Neuronal stem cell (in vitro differentiated cells): ENCODE measurements around the gene PLA2G12A.

Experiments
- DNase-seq: peaks from one replicate; pipeline ENCODE4 v3.0.0-alpha.2; 2013; ENCODE audit warnings: low spot score
- H2AFZ ChIP-seq: one replicate; pipeline ENCODE4 v1.6.1; 2013; ENCODE audit warnings: mild to moderate bottlenecking, low read length, inconsistent platforms
- H2AK5ac ChIP-seq: 2 replicates; pipeline ENCODE4 v1.6.1; 2013; ENCODE audit warnings: low read depth, mild to moderate bottlenecking, inconsistent platforms, low read length, moderate library complexity, mixed read lengths
- H2BK120ac ChIP-seq: 2 replicates; pipeline ENCODE4 v1.6.1; 2013; ENCODE audit warnings: low read depth, mild to moderate bottlenecking, inconsistent platforms, low read length, moderate library complexity, mixed read lengths
- H2BK12ac ChIP-seq: one replicate; pipeline ENCODE4 v1.6.1; 2013; ENCODE audit warnings: low read length, inconsistent platforms
- H2BK15ac ChIP-seq: 2 replicates; pipeline ENCODE4 v1.6.1; 2013; ENCODE audit warnings: mild to moderate bottlenecking, low read length, inconsistent platforms, mixed read lengths
- H2BK5ac ChIP-seq: one replicate; pipeline ENCODE4 v1.6.1; 2013; ENCODE audit warnings: inconsistent platforms, mild to moderate bottlenecking, low read length, moderate library complexity
- H3K14ac ChIP-seq: one replicate; pipeline ENCODE4 v1.6.1; 2013; ENCODE audit warnings: low read length, inconsistent platforms
- H3K18ac ChIP-seq: 2 replicates; pipeline ENCODE4 v1.6.1; 2013; ENCODE audit warnings: low read length, inconsistent platforms
- H3K23ac ChIP-seq: 2 replicates; pipeline ENCODE4 v1.6.1; 2013; ENCODE audit warnings: low read depth, mild to moderate bottlenecking, mixed read lengths, low read length, inconsistent platforms; ENCODE audit not compliant: poor library complexity
- H3K27ac ChIP-seq: replicated peaks from 3 replicates; pipeline ENCODE4 v1.5.1; 2013; ENCODE audit warnings: low read length, inconsistent platforms
- H3K27me3 ChIP-seq, 3 experiments: 2 replicates each; pipeline ENCODE4 v1.6.1; 2013; ENCODE audit warnings: low read length in 3 of 3, mild to moderate bottlenecking in 2 of 3, inconsistent platforms in 1 of 3, low read depth in 1 of 3, mixed read lengths in 1 of 3, moderate library complexity in 1 of 3; ENCODE audit not compliant: control insufficient read depth in 3 of 3, insufficient read depth in 3 of 3
- H3K36me3 ChIP-seq, 2 donors: replicated peaks in 1 of 2; 2 replicates each; pipeline ENCODE4 v1.6.1; 2013; ENCODE audit warnings: low read length in 2 of 2; ENCODE audit not compliant: control insufficient read depth in 2 of 2, insufficient read depth in 2 of 2
- H3K4ac ChIP-seq: 2 replicates; pipeline ENCODE4 v1.6.1; 2013; ENCODE audit warnings: inconsistent platforms, mild to moderate bottlenecking, low read length, moderate library complexity
- H3K4me1 ChIP-seq, 2 donors: 1 replicate in 1 of 2; 2 replicates in 1 of 2; pipeline ENCODE4 v1.6.1; 2013; ENCODE audit warnings: low read length in 2 of 2, low read depth in 1 of 2; ENCODE audit not compliant: control insufficient read depth in 2 of 2, insufficient read depth in 1 of 2
- H3K4me2 ChIP-seq: one replicate; pipeline ENCODE4 v1.6.1; 2013; ENCODE audit warnings: mild to moderate bottlenecking, low read length, inconsistent platforms; ENCODE audit not compliant: insufficient read depth, poor library complexity, severe bottlenecking
- H3K4me3 ChIP-seq, 2 donors: 2 replicates each; pipeline ENCODE4 v1.5.1; 2013; ENCODE audit warnings: low read length in 2 of 2, mild to moderate bottlenecking in 2 of 2, inconsistent platforms in 1 of 2, moderate library complexity in 1 of 2
- H3K79me1 ChIP-seq: one replicate; pipeline ENCODE4 v1.6.1; 2013; ENCODE audit warnings: low read depth, mild to moderate bottlenecking, inconsistent platforms, low read length, moderate library complexity
- H3K9ac ChIP-seq: one replicate; pipeline ENCODE4 v1.6.1; 2013; ENCODE audit warnings: mild to moderate bottlenecking, low read depth, low read length, inconsistent platforms; ENCODE audit not compliant: poor library complexity
- H3K9me3 ChIP-seq, 2 donors: replicated peaks in 1 of 2; 2 replicates each; pipeline versions ENCODE3 to v1.6.1; 2013; ENCODE audit warnings: low read length in 2 of 2, mild to moderate bottlenecking in 2 of 2, inconsistent platforms in 1 of 2, low read depth in 1 of 2, mixed read lengths in 1 of 2, moderate library complexity in 1 of 2; ENCODE audit not compliant: control insufficient read depth in 2 of 2, insufficient read depth in 1 of 2
- H4K8ac ChIP-seq: one replicate; pipeline ENCODE4 v1.6.1; 2013; ENCODE audit warnings: low read depth, mild to moderate bottlenecking, inconsistent platforms, low read length, moderate library complexity
- H4K91ac ChIP-seq: one replicate; pipeline ENCODE4 v1.6.1; 2013; ENCODE audit warnings: low read length, low read depth, mild to moderate bottlenecking, inconsistent platforms; ENCODE audit not compliant: poor library complexity
- whole genome bisulfite sequencing, 2 donors: extraction: QIAGEN DNeasy Blood & Tissue Kit; methylation state at CpG; one replicate each; pipeline ENCODE4 v1.1.7; 2013; ENCODE audit warnings: missing lambda C conversion rate in 2 of 2, mixed read lengths in 1 of 2; ENCODE audit not compliant: insufficient read length in 2 of 2, insufficient replicate concordance in 1 of 2; ENCODE audit errors: extremely low coverage in 2 of 2; 5-methylcytosine and 5-hydroxymethylcytosine counted together

Gene PLA2G12A

GRCh38 chr4:109699553-109700225 is 30.2 kb downstream of the PLA2G12A start:
- no peak overlapping the region for H2BK5ac ChIP-seq
- H3K14ac ChIP-seq: no peak overlapping the region
- WGBS, 2 donors: no CpG with 5 or more reads among the region's 8 CpGs
- peaks cover 10 to 55% of the 10 kb centered on the region in 2 donors for H3K36me3 ChIP-seq
- no peak for DNase-seq
- no peak overlapping the region for H3K18ac ChIP-seq
- no peak overlapping the region for H2BK15ac ChIP-seq
- H2AFZ ChIP-seq: no peak overlapping the region
- no peak overlapping the region for H2AK5ac ChIP-seq
- no peaks in the 10 kb centered on the region for H3K79me1 ChIP-seq
- H3K27ac ChIP-seq: no peak overlapping the region
- no peak overlapping the region for H2BK12ac ChIP-seq
- no peaks in the 10 kb centered on the region for H3K9me3 ChIP-seq
- H4K91ac ChIP-seq: no peak overlapping the region
- H3K4me1 ChIP-seq: peaks cover 9 to 14% of the 10 kb centered on the region in 2 donors
- no peak overlapping the region for H3K4me2 ChIP-seq
- H3K4ac ChIP-seq: no peak overlapping the region
- no peak overlapping the region for H2BK120ac ChIP-seq
- no peak overlapping the region for H4K8ac ChIP-seq
- H3K9ac ChIP-seq: no peak overlapping the region
- no peaks in the 10 kb centered on the region for H3K27me3 ChIP-seq
- no peak overlapping the region for H3K4me3 ChIP-seq
- no peak overlapping the region for H3K23ac ChIP-seq

GRCh38 chr4:109698656-109699055 is 31.2 kb downstream of the PLA2G12A start:
- Histone ChIP-seq H3K79me1 (no peaks in the 10 kb centered on the region), H3K27ac (no peak overlapping the region), H3K18ac (no peak overlapping the region), H2BK15ac (no peak overlapping the region), H2AK5ac (no peak overlapping the region), H3K9ac (no peak overlapping the region), H2BK5ac (no peak overlapping the region), H3K14ac (no peak overlapping the region), H3K4me2 (no peak overlapping the region), H3K27me3 (no peaks in the 10 kb centered on the region), H2AFZ (no peak overlapping the region), H3K23ac (no peak overlapping the region), H4K8ac (no peak overlapping the region), H3K4me1 (peaks cover 6 to 14% of the 10 kb centered on the region in 2 donors), H3K4me3 (no peak overlapping the region), H2BK12ac (no peak overlapping the region), H3K4ac (no peak overlapping the region), H2BK120ac (no peak overlapping the region), H4K91ac (no peak overlapping the region), H3K9me3 (peaks cover 0 to 3% of the 10 kb centered on the region in 2 donors), H3K36me3 (peaks cover 12 to 65% of the 10 kb centered on the region in 2 donors)
- no CpG with 5 or more reads among the region's 1 CpG for WGBS, 2 donors
- DNase-seq: no peak

- H2AFZ ChIP-seq: no peak overlapping the region
- no CpG with 5 or more reads among the region's 1 CpG for WGBS, 2 donors
- no peak overlapping the region for H2BK12ac ChIP-seq
- H3K4me2 ChIP-seq: no peak overlapping the region
- no peak overlapping the region for H3K27ac ChIP-seq
- peaks cover 13 to 97% of the 10 kb centered on the region in 2 donors for H3K36me3 ChIP-seq
- H3K14ac ChIP-seq: no peak overlapping the region
- no peak overlapping the region for H2BK5ac ChIP-seq
- peaks cover 0 to 3% of the 10 kb centered on the region in 2 donors for H3K9me3 ChIP-seq
- H4K91ac ChIP-seq: no peak overlapping the region
- H4K8ac ChIP-seq: no peak overlapping the region
- H3K79me1 ChIP-seq: no peaks in the 10 kb centered on the region
- H3K27me3 ChIP-seq: no peaks in the 10 kb centered on the region
- no peak overlapping the region for H3K18ac ChIP-seq
- DNase-seq: no peak
- no peaks in the 10 kb centered on the region for H3K4me1 ChIP-seq
- no peak overlapping the region for H3K4ac ChIP-seq
- no peak overlapping the region for H3K4me3 ChIP-seq
- H3K9ac ChIP-seq: no peak overlapping the region
- H3K23ac ChIP-seq: no peak overlapping the region
- no peak overlapping the region for H2AK5ac ChIP-seq
- H2BK120ac ChIP-seq: no peak overlapping the region
- H2BK15ac ChIP-seq: no peak overlapping the region
These were observed 38.4 kb downstream of the PLA2G12A start for GRCh38 chr4:109691411-109691920.

DNA sequence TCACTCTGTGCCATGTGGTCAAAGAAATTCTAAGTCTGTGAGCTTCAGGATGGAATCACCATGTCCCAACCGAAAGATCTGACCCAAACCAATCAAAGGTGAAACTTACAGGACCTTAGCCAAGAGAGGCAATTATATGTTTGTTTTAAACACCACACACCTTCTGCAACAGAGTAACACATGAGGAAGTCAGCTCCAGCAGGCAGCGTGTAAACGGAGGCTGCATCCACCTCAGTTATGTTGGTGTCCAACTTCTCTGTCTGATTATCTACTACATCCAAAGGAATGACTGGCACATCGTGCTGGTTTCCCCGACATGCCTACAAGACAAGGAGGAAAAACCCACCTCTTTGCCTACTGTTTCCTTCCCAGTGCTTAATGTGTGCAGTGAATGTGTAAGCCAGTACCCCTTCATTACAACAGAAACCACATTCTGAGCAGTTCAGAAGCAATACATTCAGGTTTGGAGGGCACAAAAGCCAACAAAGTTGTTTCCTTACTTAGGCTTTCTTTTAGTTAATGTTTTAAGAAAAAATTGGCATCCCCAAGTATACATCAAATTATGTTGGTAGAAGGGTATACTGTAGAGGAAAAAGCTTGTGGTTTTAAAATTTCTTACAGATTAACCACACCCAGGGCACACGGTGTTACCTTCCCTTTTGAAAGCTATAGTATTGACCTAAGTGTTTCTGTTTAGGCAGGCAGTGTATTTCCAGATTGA is 39.0 kb downstream of the PLA2G12A start:
- no peak overlapping the region for H3K27ac ChIP-seq
- H2BK12ac ChIP-seq: no peak overlapping the region
- no peak overlapping the region for H2BK5ac ChIP-seq
- no peak overlapping the region for H3K4me3 ChIP-seq
- H4K8ac ChIP-seq: no peak overlapping the region
- no peaks in the 10 kb centered on the region for H3K4me1 ChIP-seq
- H3K9me3 ChIP-seq: peaks cover 0 to 3% of the 10 kb centered on the region in 2 donors
- H2BK15ac ChIP-seq: no peak overlapping the region
- no peak overlapping the region for H2BK120ac ChIP-seq
- H3K14ac ChIP-seq: no peak overlapping the region
- no CpG with 5 or more reads among the region's 6 CpGs for WGBS, 2 donors
- no peak overlapping the region for H3K4ac ChIP-seq
- H2AK5ac ChIP-seq: no peak overlapping the region
- no peaks in the 10 kb centered on the region for H3K27me3 ChIP-seq
- H3K79me1 ChIP-seq: no peaks in the 10 kb centered on the region
- no peak overlapping the region for H3K4me2 ChIP-seq
- no peak overlapping the region for H3K23ac ChIP-seq
- no peak overlapping the region for H2AFZ ChIP-seq
- no peak overlapping the region for H3K18ac ChIP-seq
- H3K36me3 ChIP-seq: peaks cover 13 to 93% of the 10 kb centered on the region in 2 donors
- no peak for DNase-seq
- H4K91ac ChIP-seq: no peak overlapping the region
- no peak overlapping the region for H3K9ac ChIP-seq
